IMR-90 (cell line): ENCODE measurements around the gene OGDHL.

Experiments used
- BHLHE40 ChIP-seq: fragments of 150-350 bp; IDR thresholded peaks from 2 replicates; pipeline ENCODE4 v1.6.1; 2016; ENCODE audit warnings: mild to moderate bottlenecking, low read depth, low read length
- CEBPB ChIP-seq: IDR thresholded peaks from 2 replicates; pipeline ENCODE4 v1.6.1; 2012; ENCODE audit warnings: low read depth, low read length, improper control_type of control experiment
- CTCF ChIP-seq: conservative IDR thresholded peaks from 2 replicates; pipeline ENCODE4 v1.5.1; 2012; ENCODE audit warnings: mild to moderate bottlenecking, low read depth, low read length, improper control_type of control experiment
- FOS ChIP-seq: fragments of 150-350 bp; IDR thresholded peaks from 2 replicates; pipeline ENCODE4 v1.6.1; 2016; ENCODE audit warnings: low read depth, low read length
- MAZ ChIP-seq: IDR thresholded peaks from 2 replicates; pipeline ENCODE4 v1.6.1; 2012; ENCODE audit warnings: low read depth, mild to moderate bottlenecking, low read length, improper control_type of control experiment, moderate library complexity, borderline replicate concordance
- NFE2L2 ChIP-seq: fragments of 150-350 bp; IDR thresholded peaks from 2 replicates; pipeline ENCODE4 v1.6.1; 2016; ENCODE audit warnings: low read depth, mild to moderate bottlenecking, low read length
- POLR2A ChIP-seq: IDR thresholded peaks from 2 replicates; pipeline ENCODE4 v1.6.1; 2012; ENCODE audit warnings: mild to moderate bottlenecking, low read depth, low read length
- RAD21 ChIP-seq: IDR thresholded peaks from 2 replicates; pipeline ENCODE4 v1.6.1; 2012; ENCODE audit warnings: low read length, improper control_type of control experiment
- RCOR1 ChIP-seq: IDR thresholded peaks from 2 replicates; pipeline ENCODE4 v1.6.1; 2012; ENCODE audit warnings: mild to moderate bottlenecking, low read length, improper control_type of control experiment; ENCODE audit not compliant: insufficient replicate concordance
- RFX5 ChIP-seq: IDR thresholded peaks from 2 replicates; pipeline ENCODE4 v1.8.0; 2012; ENCODE audit warnings: low read depth, mild to moderate bottlenecking, low read length, moderate library complexity
- SMC3 ChIP-seq: fragments of 150-350 bp; IDR thresholded peaks from 2 replicates; pipeline ENCODE4 v1.6.1; 2016; ENCODE audit warnings: low read depth, mild to moderate bottlenecking, antibody characterized with exemption, low read length, moderate library complexity
- TF ChIP-seq, protein P1 (sequence below): fragments of 150-350 bp; IDR thresholded peaks from 2 replicates; pipeline ENCODE4 v1.6.1; 2017; ENCODE audit warnings: mild to moderate bottlenecking, antibody characterized with exemption, low read length, low read depth

- no peak for TF ChIP-seq CTCF
- TF ChIP-seq RFX5 = no peak
- TF ChIP-seq FOS = no peak
- TF ChIP-seq CEBPB = no peak
- TF ChIP-seq SMC3 = no peak
- TF ChIP-seq RAD21 = no peak
- TF ChIP-seq RCOR1 = no peak
- TF ChIP-seq MAZ = no peak
- TF ChIP-seq, protein P1, sequence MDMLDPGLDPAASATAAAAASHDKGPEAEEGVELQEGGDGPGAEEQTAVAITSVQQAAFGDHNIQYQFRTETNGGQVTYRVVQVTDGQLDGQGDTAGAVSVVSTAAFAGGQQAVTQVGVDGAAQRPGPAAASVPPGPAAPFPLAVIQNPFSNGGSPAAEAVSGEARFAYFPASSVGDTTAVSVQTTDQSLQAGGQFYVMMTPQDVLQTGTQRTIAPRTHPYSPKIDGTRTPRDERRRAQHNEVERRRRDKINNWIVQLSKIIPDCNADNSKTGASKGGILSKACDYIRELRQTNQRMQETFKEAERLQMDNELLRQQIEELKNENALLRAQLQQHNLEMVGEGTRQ = no peak
- TF ChIP-seq NFE2L2 = no peak
- TF ChIP-seq BHLHE40 = no peak
- no peak for TF ChIP-seq POLR2A
Observed at GRCh38 chr10:49758249-49758930, 3.7 kb downstream of the OGDHL start.
